NB4 (cell line): ENCODE data around the gene CDKN2AIPNL.

Experiments
- CTCF ChIP-seq: IDR thresholded peaks from one replicate; pipeline ENCODE4 v1.5.1; 2012; ENCODE audit warnings: low read depth, low read length
- POLR2A ChIP-seq: IDR thresholded peaks from 2 replicates; pipeline ENCODE4 v1.6.1; 2011; ENCODE audit warnings: mild to moderate bottlenecking; ENCODE audit not compliant: insufficient read length; ENCODE audit errors: extremely low read depth

GRCh38 chr5:134365604-134366003 lies 46.1 kb downstream of the CDKN2AIPNL start:
- TF ChIP-seq CTCF (no peak), POLR2A (no peak)
